Mesodermal cell (in vitro differentiated cells): ENCODE results near the gene MAPK7.

Source experiments
- H3K27ac ChIP-seq: 2 replicates; pipeline ENCODE4 v1.7.0; 2013; ENCODE audit warnings: mild to moderate bottlenecking, low read depth, low read length, moderate library complexity; ENCODE audit not compliant: severe bottlenecking
- H3K36me3 ChIP-seq: 2 replicates; pipeline ENCODE4 v1.7.1; 2013; ENCODE audit warnings: mild to moderate bottlenecking, low read length, moderate library complexity; ENCODE audit not compliant: control insufficient read depth, insufficient read depth
- H3K4me1 ChIP-seq: one replicate; pipeline ENCODE4 v1.7.1; 2013; ENCODE audit warnings: mild to moderate bottlenecking, low read length; ENCODE audit not compliant: insufficient read depth, control insufficient read depth, poor library complexity, severe bottlenecking
- H3K4me3 ChIP-seq: 2 replicates; pipeline ENCODE4 v1.7.0; 2013; ENCODE audit warnings: low read length, control low read depth, mild to moderate bottlenecking; ENCODE audit not compliant: insufficient read depth, poor library complexity, severe bottlenecking; ENCODE audit errors: extremely low read depth
- H3K9me3 ChIP-seq: 2 replicates; pipeline ENCODE4 v1.7.1; 2013; ENCODE audit warnings: mild to moderate bottlenecking, low read length, moderate library complexity; ENCODE audit not compliant: control insufficient read depth
- whole genome bisulfite sequencing, 2 experiments: methylation state at CpG; one replicate each; pipeline ENCODE4 v1.1.5; 2013; ENCODE audit warnings: missing lambda C conversion rate in 2 of 2; ENCODE audit not compliant: insufficient coverage in 2 of 2; 5-methylcytosine and 5-hydroxymethylcytosine counted together

Gene MAPK7

GRCh38 chr17:19431691-19432090 lies 53.4 kb downstream of the MAPK7 start:
- no peak overlapping the region for H3K27ac ChIP-seq
- no peak overlapping the region for H3K4me3 ChIP-seq
- 67 to 100% methylated on average over 1 to 2 of the region's 3 CpGs for WGBS, 2 experiments

More at GRCh38 chr17:19431691-19432090, 53.4 kb downstream of the MAPK7 start:
- H3K36me3 ChIP-seq, result no peaks in the 10 kb centered on the region
- no peaks in the 10 kb centered on the region for H3K4me1 ChIP-seq
- H3K9me3 ChIP-seq, result no peaks in the 10 kb centered on the region
